ENCODE results near the gene EDIL3. TPM values are rescaled to one million over a fixed set of nuclear protein-coding genes. Genes with fewer than 3 reads are reported as not detected.

Gene EDIL3
- polyA plus RNA-seq, 1 donor (not counting 4 experiments of a cell fraction or from before 2014, with no cell fraction given): 0.34 TPM

DNA sequence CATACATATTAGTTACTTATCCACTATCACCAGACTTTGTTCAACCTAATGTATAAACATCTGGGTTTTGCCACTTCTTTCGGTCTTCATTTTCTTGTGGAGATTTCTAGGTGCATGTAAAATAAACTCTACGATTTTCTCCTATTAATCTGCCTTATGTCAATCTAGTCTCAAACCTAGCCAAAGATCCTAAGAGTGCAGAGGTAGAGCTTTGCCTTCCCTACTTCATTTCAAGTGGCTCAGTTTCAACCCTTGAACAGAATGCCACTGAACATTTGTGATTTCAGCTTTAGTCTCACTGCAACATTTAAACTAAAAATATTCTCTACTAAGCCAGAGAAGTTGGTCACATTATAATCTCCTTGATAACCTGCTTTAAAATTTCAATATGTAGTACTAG is 94.0 kb downstream of the EDIL3 start:
- Histone ChIP-seq H3K4me2 (ENCODE audit: control insufficient read depth, extremely low read depth, insufficient read depth, low read depth, low read length) (no peak overlapping the region), H3K27ac (ENCODE audit: control insufficient read depth, insufficient read depth, low read length) (no peak overlapping the region)
- FAIRE-seq: no peak

DNA sequence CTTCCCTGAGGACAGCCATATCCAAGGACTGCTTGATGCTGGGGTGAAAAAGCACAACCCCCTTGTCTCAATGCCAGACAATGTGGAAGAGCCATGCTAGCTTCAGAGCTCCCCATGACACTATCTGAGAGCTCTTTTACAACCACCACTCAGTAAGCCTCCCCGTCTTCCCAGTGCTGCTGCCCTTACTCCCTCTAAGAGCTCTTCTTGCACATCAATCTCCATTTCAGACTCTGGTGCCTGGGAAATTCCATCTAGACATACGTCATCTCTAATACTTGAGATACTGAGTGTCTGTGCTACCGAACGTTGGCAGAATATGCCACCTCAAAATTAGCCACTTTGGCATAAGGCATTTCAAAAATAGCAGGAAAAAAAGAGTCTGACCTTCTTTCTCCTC is 94.5 kb downstream of the EDIL3 start:
- H3K4me2 ChIP-seq (ENCODE audit: control insufficient read depth, extremely low read depth, insufficient read depth, low read depth, low read length): no peak overlapping the region
- H3K9me3 ChIP-seq (ENCODE audit: control insufficient read depth, low read depth, low read length): no peaks in the 10 kb centered on the region
- FAIRE-seq (no peak), DNase-seq (ENCODE audit: low read depth, low spot score) (no peak)
- peaks cover 14% of the 10 kb centered on the region for H3K4me1 ChIP-seq (ENCODE audit: control insufficient read depth, extremely low read depth, insufficient read depth, low read length)
- TF ChIP-seq CTCF (optimal IDR thresholded peaks at IDR 0.05 in 1 of 3, IDR thresholded peaks at IDR 0.05 in 1 of 3, conservative IDR thresholded peaks at IDR 0.05 in 1 of 3; ENCODE audit: extremely low read depth in 1 of 3, insufficient read depth in 2 of 3, low read length in 3 of 3) (no peak), EZH2 (IDR thresholded peaks at IDR 0.05; ENCODE audit: low read length) (no peak)
- H3K27me3 ChIP-seq (ENCODE audit: control insufficient read depth, extremely low read depth, insufficient read depth, low read length): peaks cover 27% of the 10 kb centered on the region
- H3K4me3 ChIP-seq (ENCODE audit: control insufficient read depth in 2 of 3, extremely low read depth in 1 of 3, insufficient read depth in 2 of 3, low read depth in 1 of 3, low read length in 3 of 3): no peak overlapping the region
- H2AFZ ChIP-seq (ENCODE audit: control insufficient read depth, low read length): no peak overlapping the region
- no peak overlapping the region for H3K9ac ChIP-seq (ENCODE audit: control insufficient read depth, extremely low read depth, insufficient read depth, low read length)
- H3K9me1 ChIP-seq (ENCODE audit: control insufficient read depth, extremely low read depth, insufficient read depth, low read length): no peaks in the 10 kb centered on the region
- H3K27ac ChIP-seq (ENCODE audit: control insufficient read depth, insufficient read depth, low read length): no peak overlapping the region
- H4K20me1 ChIP-seq (ENCODE audit: control insufficient read depth, extremely low read depth, insufficient read depth, low read length): no peaks in the 10 kb centered on the region
- no peaks in the 10 kb centered on the region for H3K79me2 ChIP-seq (ENCODE audit: control insufficient read depth, insufficient read depth, low read length)
- H3K36me3 ChIP-seq (ENCODE audit: control insufficient read depth in 2 of 2, extremely low read depth in 1 of 2, insufficient read depth in 2 of 2, low read length in 2 of 2): no peaks in the 10 kb centered on the region
- dilution Hi-C loops (cut with MboI; ENCODE audit: extremely low pct_ligation_motif_present, low sequenced_read_pairs): no loop called here

More for the DNA sequence above, 94.0 kb downstream of the EDIL3 start:
- Histone ChIP-seq H3K9ac (ENCODE audit: control insufficient read depth, extremely low read depth, insufficient read depth, low read length) (no peak overlapping the region), H4K20me1 (ENCODE audit: control insufficient read depth, extremely low read depth, insufficient read depth, low read length) (no peaks in the 10 kb centered on the region), H3K36me3 (ENCODE audit: control insufficient read depth in 2 of 2, extremely low read depth in 1 of 2, insufficient read depth in 2 of 2, low read length in 2 of 2) (no peaks in the 10 kb centered on the region), H3K9me3 (ENCODE audit: control insufficient read depth, low read depth, low read length) (no peaks in the 10 kb centered on the region), H3K79me2 (ENCODE audit: control insufficient read depth, insufficient read depth, low read length) (no peaks in the 10 kb centered on the region), H3K9me1 (ENCODE audit: control insufficient read depth, extremely low read depth, insufficient read depth, low read length) (no peaks in the 10 kb centered on the region), H2AFZ (ENCODE audit: control insufficient read depth, low read length) (no peak overlapping the region), H3K4me1 (ENCODE audit: control insufficient read depth, extremely low read depth, insufficient read depth, low read length) (peaks cover 14% of the 10 kb centered on the region), H3K27me3 (ENCODE audit: control insufficient read depth, extremely low read depth, insufficient read depth, low read length) (peaks cover 22% of the 10 kb centered on the region), H3K4me3 (ENCODE audit: control insufficient read depth in 2 of 3, extremely low read depth in 1 of 3, insufficient read depth in 2 of 3, low read depth in 1 of 3, low read length in 3 of 3) (no peak overlapping the region)
- dilution Hi-C loops (cut with MboI; ENCODE audit: extremely low pct_ligation_motif_present, low sequenced_read_pairs): no loop called here
- TF ChIP-seq EZH2 (IDR thresholded peaks at IDR 0.05; ENCODE audit: low read length): no peak
- TF ChIP-seq CTCF (optimal IDR thresholded peaks at IDR 0.05 in 1 of 3, IDR thresholded peaks at IDR 0.05 in 1 of 3, conservative IDR thresholded peaks at IDR 0.05 in 1 of 3; ENCODE audit: extremely low read depth in 1 of 3, insufficient read depth in 2 of 3, low read length in 3 of 3): no peak
- no peak for DNase-seq (ENCODE audit: low read depth, low spot score)

Data from keratinocyte (primary cell).